Measurements from ENCODE around the gene SNAPC2.

Gene SNAPC2

DNA sequence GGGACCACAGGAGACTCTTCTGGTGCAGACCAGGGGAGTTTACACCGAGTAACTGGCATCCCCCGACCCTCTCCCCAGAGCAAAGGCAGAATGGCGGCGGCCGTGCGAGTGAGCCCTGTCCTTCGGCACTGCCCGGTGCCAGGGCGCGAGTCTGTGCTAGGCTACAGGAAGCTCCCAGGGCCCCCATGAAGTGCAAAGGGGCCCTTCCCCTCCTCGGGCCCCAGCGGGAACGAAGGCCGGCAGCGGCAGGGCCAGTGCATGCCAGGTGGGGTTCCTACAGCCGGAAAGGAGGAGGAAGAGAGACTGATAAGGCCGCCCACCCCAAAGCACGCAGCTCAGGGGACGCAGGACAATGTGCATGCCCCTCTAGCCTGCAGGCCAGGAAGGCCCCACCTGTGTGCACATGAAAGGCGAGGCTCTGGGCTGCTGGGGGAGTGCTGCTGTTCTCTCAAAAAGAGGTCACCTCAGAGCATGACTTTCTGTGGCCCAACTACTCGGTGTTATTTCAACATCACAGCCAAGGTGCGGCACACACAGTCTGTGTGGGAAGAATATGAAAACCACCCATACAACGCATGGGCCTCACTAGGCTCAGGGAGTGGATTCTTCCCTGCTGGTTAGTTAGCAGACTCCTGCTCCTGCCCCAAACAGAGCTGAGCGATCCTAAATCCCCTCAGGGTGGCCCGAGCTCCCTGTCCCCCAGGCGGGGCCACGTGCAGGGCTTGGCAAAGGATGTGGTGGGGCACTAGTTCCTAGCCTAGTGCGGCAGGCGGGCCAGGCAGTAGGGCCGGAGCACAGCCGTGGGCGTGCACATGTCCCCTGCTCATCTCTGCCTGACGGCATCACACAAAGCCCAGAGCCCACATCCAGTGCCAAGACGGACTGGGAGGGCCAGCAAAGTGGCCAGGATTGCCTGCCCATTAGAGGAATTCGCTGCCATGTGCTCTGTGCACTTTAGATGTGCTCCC is 51.7 kb downstream of the SNAPC2 start:
- DNase-seq, result no peak

Measured in activated CD4-positive, alpha-beta T cell treated with anti-CD3 and anti-CD28 coated beads for 4 hours (primary cell).